Measurements from ENCODE around the gene PHC2.

The PHC2 gene

DNA sequence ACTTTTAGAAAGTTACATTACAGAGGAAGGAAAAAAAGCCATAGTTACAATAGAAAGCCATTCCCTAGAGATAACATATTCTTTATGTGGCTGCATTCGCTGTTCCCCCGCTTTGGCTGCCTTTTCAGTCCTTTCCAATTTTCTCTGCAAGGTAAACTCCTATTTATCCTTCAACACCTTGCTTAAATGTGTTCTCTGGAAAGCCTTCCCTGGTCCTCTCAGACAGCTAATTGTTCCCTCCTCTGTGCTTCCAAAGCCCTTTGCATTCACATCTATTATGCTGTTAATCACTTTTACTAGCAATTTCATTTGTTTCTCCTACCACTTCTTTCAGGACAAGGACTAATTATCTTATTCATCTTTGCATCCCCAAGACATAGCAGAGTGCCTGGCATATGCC lies 1.6 kb downstream of the PHC2 start:
- intact Hi-C loops (cut with DNase I) = loop anchor here (5.0 kb wide), 1 partner anchor 42 kb away; no protein-coding TSS in a partner anchor
- DNase-seq = no peak

GRCh38 chr1:33428661-33429060 lies 2.2 kb downstream of the PHC2 start:
- intact Hi-C loops (cut with DNase I) = loop anchor here (5.0 kb wide), 1 partner anchor 41 kb away; no protein-coding TSS in a partner anchor
- DNase-seq = no peak

- DNase-seq = no peak
- intact Hi-C loops (cut with DNase I) = loop anchor here (5.0 kb wide), 1 partner anchor 40 kb away; no protein-coding TSS in a partner anchor
These were observed 4.0 kb downstream of the PHC2 start for GRCh38 chr1:33426916-33427315.

DNA sequence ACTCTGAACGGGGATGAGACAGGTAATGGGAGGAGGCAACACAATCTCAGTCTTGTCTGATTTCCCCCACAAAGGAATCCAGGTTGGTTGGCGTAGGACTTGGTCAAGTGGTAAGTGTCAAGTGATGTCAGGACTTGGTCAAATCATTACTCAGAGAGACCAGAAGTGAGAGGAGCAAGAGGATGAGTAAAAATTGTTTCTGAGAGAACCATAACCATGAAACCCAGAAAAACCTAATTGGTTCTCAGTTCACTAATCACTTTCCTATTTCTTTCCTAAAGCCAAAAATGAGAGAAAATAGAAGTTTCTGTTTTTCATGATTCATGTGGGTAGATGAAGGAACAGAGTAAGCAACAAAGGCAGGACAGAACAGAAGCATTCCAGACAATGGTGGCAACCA lies 5.0 kb downstream of the PHC2 start:
- intact Hi-C loops (cut with DNase I) = loop anchor here (5.0 kb wide), 1 partner anchor 39 kb away; no protein-coding TSS in a partner anchor
- DNase-seq = no peak

DNA sequence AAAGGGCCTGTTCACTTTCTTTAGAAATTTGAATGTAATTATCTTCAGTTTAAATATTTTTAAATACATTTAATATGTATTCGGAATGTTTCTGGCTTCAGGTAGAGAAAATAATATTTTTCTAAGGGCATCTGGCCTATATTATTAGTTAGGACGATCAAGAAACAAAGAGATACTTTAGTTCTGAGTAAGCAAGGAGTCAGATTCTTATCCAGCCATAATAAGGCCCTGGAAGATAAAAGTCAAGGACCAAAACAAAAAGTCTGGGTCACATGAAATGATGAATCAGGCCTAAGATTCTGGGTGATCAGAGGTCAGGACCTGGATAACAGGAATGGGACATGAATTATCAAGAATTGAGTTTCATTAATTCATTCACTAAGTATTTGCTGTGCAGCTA lies 6.3 kb downstream of the PHC2 start:
- no peak for DNase-seq
- intact Hi-C loops (cut with DNase I) = loop anchor here (5.0 kb wide), 1 partner anchor 37 kb away; no protein-coding TSS in a partner anchor

DNA sequence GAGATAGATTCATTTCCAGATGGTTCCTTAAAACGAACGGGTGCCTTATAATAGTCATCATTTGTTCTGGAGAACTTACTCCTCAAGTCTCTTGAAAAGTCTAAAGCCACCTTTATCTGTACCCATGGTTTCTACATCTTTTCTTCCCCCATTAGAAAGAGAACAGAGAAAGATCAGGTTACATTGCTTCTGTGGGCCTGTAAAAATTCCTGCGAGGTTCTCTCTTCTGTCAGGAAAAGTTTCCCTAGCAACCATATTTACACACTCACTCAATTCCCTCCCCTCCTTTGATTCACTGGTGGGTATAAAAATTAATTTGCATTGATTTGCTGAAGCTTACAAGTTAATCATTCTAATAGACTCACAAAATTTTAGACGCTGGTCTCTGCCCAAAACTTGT lies 6.7 kb downstream of the PHC2 start:
- no peak for DNase-seq
- intact Hi-C loops (cut with DNase I) = no loop called here

- DNase-seq = no peak
- intact Hi-C loops (cut with DNase I) = no loop called here
These were observed 9.8 kb downstream of the PHC2 start for GRCh38 chr1:33420870-33421775.

DNA sequence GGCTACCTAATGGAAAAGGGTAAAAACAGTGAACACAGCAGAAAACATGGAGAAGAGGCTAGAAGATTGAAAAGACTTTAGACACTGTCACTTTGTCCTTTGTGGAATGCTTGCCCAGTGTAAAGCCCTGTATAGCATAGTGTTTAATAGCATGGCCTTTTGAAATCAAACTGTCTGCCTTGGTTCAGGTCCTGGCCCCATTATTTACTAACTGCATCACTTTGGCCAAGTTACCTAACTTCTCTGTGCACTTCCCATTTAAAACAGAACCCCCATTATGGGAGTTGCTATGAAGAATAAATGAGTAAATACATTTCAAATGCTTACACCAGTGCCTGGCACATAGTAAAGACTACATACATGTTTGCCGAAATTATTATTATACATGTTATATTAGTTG lies 12.1 kb downstream of the PHC2 start:
- intact Hi-C loops (cut with DNase I) = no loop called here
- DNase-seq = no peak

DNA sequence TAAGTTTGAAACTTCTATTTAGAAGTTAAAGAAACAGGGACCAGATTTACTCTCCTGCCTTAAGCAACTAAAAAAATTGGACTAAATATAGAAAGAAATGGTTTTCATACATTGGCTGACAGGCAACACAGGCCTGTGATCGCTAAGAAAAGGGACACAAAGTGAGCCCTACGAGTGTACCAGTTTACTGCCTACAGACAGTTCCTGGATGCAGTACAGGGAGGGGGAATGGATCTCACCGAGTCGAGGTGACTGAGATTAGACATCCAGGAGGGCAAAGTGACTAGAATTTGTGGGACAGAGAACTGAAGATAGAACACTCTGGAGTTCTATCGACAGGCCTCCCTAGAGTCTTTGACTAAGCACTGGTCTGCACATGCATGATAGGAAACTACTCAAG lies 16.0 kb downstream of the PHC2 start:
- no peak for DNase-seq
- intact Hi-C loops (cut with DNase I) = no loop called here

DNA sequence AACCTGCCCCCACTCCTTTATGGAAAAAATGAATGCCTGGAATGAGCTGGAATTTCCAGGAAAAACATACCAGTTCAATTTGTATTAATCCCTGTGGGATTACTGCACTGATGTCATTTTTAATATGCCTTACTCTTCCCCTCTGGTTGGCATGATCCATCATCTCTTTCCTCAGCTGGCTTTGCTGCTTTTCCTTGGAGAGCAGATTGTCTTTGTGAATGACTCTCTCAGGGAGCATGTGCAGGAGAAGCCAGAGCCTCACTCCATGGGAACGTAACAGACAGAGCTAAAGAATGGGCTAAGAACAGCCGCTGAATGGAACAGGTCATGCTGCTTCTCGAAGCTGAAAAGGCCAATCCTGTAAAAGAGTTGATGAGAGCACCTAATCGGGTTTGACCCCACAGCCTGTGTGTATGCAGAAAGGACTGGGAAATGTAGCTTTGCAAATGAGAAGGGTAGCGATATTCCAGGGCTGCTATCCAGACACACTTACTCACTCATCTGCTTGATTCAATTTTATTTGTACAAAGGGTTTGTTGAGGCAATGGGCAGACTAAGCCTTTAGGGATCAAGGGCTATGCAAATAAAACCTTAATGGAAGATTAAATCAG lies 20.7 kb downstream of the PHC2 start:
- intact Hi-C loops (cut with DNase I) = no loop called here
- DNase-seq = peak in 14 of 42 donors; percentile 20 to 74 (median 37)

DNA sequence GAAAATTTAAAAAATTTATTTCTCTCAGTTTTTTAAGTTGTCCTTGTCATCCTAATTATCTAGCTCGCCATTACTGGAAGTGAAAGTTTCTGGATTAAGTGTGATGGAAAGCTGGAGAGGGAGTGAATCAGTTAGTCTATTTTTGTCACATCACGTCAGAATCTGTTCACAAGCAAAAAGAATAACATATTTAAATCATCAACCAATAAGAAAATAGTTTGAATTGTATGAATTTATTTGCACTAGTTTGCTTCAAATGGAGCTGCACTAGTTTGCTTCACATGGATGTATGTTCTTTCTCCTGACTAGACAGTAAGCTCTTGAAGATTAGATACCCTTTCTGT lies 22.8 kb downstream of the PHC2 start:
- DNase-seq = no peak
- intact Hi-C loops (cut with DNase I) = no loop called here

DNA sequence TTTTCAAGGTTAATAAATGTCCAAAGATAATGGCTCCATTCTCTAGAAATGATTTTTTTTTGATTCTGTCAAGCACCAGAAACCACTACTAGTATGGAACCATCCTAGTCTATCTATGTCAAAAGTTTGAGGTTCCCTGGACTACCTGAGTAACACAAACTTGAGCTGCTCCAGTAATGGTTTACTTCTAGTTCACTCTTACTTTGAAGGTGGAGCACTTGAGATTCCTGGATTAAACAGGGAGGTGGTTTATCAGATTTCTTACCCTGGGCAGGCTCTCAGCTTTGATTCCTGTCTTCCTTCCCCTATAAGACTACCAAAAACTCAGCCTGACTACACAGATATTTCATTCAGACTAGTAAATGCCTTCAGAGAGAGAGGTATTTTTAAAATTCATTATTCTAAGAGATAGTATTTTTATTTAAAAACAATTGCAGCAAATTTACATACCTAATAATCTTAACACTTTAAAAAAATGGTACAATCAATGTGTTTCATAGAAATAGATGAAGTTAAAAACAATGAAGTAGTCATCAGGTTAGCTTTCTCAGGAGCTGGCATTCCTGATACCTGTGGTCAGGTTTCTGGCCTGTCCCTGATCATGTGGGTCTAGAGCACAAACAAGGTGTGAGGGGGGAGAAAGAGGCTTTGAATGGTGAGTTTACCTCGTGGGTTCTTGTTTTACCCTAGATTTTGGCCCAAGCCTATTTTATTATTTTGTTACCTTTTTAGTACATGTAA lies 23.4 kb downstream of the PHC2 start:
- intact Hi-C loops (cut with DNase I) = no loop called here

DNA sequence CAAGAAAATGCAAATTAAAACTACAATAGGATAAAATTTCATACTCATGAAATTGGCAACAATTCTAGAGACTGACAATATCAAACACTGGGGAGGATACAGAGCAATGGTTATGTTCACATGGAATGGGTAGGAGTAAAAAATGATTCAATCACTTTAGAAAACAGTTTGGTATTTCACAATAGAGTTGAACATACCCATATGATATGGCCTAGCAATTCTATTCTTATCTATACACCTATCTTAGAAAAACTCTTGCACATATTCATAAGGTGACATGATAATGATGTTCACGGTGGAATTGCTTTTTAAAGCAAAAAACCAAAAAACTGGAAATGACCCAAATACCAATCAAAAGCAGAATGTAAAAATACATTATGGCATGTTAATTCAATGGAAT lies 28.7 kb downstream of the PHC2 start:
- no peak for DNase-seq
- intact Hi-C loops (cut with DNase I) = no loop called here

More for the DNA sequence above, 23.4 kb downstream of the PHC2 start:
- DNase-seq = no peak

DNA sequence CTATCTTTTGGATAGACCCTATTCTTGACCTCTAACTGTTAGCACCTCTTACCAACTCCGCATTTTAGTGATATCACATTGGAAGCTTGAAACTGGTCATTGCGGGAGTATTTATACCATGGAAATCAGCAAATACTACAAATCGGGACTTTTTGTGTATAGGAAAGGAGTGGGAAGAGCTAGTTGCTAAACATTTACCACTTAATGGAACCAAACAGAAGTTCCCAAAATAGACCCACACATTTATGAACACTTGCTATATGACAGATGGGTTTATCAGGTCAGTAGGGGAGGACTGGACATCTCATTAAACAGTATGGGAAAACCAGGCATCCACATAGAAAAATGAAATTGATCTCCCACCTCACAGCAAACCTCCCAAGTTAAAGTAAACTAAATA lies 29.4 kb downstream of the PHC2 start:
- intact Hi-C loops (cut with DNase I) = no loop called here

DNA sequence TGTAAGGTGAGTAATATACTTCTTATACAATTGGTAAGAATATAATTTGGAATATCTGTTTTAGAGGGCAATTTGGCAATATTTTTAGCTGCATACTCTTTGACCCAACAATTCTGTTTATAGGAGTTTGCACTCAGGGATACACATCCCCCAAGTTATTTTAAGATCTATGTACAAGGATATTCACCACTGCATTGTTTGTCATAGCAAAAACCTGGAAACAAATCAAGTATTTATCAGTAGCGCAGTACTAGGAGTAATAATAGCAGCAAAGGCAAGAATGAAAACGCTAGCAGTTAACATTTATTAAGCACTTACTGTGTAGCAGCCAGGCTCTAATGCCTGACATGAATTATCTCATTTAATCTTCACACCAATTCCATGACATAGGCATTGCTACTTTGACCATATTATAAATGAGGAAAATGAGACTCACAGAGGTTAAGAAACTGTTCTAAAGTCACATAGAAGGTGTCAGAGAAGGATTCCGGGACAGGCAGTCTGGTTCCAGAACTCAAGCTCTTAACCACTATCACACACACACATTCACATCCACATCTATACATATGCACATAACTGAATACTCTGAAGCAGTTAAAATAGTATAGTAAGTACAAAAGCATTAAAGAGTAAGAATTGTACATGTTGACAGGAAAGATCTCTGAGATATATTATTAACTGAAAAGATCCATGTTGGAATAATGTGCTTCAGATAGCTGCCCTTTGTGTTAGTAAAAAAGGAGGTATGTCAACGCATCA lies 30.6 kb downstream of the PHC2 start:
- intact Hi-C loops (cut with DNase I) = no loop called here
- no peak for DNase-seq

More for the DNA sequence above, 29.4 kb downstream of the PHC2 start:
- DNase-seq = no peak

- intact Hi-C loops (cut with DNase I) = no loop called here
These were observed 31.5 kb downstream of the PHC2 start for GRCh38 chr1:33399375-33399774.

GRCh38 chr1:33397994-33398393 lies 32.9 kb downstream of the PHC2 start:
- intact Hi-C loops (cut with DNase I) = no loop called here
- DNase-seq = no peak

More at GRCh38 chr1:33399375-33399774, 31.5 kb downstream of the PHC2 start:
- DNase-seq = no peak

GRCh38 chr1:33397125-33397506 lies 33.8 kb downstream of the PHC2 start:
- DNase-seq = no peak
- intact Hi-C loops (cut with DNase I) = no loop called here
